NCI-H1417 treated with DMSO at 0.1 percent for 48 hours (cell line): ENCODE measurements around the gene TMEM236.

ENCODE experiments used
- DNase-seq: peaks from one replicate; lab custom pipeline; 2025; lab: John Stamatoyannopoulos, UW

TMEM236 gene

DNA sequence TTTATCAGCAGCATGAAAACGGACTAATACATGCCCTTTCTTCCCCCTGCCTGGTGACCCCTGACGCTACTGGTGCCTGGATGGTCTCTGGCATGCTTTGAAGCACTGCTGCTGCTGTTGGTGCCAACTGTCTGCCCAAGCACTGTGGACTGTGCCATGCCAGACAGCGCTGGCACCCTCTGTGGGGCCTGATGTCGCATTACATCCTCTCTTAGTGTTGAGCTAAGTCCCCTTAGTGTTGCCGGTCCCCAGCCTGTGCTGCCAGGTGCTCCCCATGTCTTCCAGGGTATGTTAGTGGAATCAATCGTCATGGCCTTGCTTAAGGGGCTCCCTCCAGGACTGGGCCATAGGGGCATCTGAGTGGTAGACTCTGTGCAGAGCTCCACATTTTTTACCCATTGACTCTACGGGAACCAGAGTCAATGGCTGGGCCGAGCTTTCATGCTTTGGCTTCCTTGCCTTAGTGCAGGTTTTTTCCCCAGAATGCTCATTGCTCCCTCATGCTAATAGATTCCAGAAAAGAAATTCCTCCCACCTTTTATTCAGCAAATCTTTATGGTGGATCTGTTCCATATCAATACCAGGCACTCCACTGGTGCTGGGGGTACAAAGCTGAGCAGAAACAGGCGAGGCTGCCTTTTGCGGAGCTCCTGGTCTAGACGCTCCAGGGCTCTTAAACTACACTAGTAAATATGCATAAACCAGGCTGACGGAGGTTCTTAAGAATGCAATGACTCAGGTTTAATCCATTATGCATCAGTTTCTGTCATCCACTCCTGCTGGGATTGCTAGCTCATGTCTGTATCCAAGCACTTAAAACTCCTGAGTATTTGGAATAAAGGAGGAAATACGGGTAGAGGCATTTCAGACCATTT is 35.3 kb downstream of the TMEM236 start:
- DNase-seq, result no peak

DNA sequence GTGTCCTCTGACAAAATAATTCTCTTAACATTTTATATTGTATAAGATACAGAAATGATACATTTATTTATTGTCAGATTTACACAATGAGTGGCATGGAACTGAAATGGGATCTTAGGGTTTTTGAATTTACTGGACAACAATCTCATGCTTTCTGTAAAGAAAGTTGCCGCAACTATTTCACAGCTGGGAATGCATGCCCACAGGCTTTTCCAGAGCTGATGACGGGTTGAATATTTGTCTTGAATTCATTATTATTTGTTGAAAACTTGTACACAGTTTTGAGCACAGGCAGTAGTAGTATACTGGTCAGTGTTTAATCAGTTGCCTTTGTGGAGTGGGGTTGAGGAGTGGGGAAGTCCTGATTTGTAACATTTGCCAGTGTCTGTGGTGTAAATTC is 36.6 kb downstream of the TMEM236 start:
- no peak for DNase-seq

DNA sequence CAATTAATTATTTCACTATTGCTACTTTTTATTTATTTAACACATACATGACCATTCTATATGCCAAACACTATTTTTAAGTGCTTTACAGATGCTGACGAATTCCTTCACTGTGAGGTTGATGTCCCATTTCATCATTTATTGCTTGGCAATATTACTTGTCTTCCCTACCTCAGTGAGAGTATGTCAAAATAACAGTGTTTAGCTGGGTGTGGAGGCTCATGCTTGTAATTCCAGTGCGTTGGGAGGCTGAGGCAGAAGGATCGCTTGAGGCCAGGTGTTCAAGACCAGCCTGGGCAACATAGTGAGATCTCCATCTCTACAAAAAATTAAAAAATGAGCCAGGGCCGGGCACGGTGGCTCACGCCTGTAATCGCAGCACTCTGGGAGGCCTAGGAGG is 37.4 kb downstream of the TMEM236 start:
- DNase-seq, result no peak

DNA sequence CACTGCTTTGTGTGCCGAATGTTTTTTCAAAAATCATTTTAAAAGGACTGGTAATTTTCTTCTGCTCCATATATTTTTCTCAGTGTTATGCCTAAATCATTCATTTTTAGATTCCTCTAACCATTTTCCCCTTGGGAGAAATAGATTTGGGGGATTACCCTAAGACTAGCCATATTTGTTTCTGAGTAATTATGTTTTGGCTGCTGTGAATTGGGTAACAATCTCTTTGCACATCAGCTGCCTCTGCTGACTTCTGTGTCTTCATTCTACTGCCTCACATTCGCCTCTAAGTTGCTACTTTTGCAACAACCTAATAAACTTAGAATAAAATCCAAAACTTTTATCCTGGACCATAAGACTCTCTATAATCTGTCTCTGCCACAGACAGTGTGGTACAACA is 38.6 kb downstream of the TMEM236 start:
- DNase-seq, result no peak

DNA sequence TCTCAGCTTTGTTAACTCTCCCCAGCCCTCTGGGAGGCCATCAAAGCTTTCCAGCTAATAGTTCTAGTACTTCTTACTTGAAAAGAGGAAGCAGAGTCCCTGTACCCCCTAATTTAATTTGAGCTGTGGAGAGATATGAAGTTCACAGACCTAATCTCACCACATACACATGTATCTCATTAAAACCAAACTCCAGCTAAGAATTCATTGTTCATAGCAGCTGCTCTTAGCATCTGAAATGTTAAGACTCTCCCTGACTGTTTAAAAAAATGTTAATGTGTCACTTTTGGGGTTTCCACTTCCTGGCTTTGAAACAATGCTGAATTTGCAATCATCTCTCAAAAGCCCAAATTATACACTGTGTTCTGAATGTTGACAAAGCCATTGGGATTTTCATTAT is 41.0 kb downstream of the TMEM236 start:
- DNase-seq, result no peak

DNA sequence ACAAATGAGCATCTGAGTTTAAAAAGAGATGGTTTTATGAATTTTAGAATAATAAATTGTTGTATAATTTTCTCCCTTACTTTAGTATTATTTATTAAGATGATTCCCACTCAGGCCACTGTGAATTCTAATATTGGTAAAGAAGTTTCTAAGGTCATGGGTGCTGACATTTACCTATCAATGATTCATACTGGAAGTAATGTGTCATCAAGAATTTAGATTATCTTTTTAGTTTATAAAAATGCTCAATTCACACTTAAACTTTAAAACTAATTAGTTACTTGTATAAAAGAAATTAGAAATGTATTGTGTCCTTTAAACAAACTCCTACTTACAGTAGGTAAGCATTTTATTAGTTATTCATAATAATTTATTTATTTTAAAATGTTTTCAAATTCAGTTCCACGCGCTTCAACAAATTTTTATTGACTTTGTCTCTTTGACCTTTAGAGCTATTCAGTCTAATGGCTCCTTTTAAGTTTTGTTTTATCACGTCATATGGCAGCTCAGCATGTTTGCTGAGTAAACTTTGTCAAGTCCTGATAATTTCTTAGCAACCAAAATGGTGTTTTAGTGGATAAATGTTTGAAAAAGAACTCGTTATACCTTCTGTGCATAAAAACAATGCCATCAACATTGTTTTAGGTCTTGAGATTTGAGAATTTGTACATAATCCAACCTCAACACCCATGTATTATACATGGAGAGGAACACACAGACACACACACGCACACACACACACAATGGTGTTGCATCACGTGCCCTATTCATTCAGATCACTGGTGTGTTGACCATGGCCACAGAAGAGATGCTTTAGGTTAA is 42.0 kb downstream of the TMEM236 start:
- no peak for DNase-seq

DNA sequence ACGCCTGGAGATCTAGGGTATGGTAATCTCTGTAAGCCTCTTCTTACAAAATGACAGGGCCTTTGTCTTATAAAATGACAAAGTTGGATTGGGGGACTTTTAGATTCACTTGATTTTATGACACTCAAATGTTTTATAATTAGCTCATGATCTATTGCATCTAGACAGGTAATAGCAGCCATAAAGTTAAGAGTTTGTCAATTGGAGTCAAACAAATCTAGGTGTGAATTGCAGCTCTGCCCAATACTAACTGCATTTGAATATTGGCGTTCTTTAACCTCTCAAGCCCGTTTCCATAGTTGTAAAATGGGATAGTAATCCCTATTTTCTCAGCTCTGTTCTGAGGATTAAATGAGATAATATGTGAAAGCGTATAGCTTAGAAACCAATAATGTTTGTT is 43.1 kb downstream of the TMEM236 start:
- DNase-seq, result no peak

DNA sequence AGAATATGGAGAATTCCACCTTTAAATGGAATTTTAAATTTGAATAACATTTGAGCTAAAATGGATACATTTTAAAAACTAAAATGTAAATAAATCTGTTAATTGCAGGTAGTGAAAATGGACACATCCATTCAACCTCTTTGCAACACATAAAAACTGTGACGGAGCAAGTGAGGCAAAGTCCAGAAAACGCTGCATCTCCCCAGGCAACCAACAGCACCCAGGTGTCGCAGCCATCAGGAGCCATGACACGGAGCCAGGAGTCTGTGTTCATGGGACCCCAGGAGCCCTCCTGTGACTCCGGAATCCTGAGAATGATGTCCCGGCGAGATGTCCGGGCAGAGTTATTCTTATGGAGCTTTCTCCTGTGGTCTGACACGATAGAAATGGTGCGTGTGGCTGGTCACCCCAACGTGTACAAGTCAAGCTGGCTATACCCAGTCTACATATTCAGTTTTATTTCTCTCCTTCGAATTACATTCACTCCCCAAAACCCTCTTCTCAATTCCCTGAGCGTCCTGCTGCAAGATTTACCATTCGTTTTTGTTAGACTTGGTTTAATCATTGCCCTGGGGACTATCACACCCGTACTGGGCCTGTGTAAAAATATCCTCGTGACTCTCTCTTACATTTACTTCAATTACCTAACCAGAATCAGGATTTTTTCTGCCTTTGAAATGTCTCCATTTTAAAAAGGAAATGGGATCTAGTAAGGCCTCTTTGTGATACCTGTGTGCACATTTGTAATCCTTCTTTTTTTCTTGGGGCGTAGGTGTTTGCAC is 44.0 kb downstream of the TMEM236 start:
- DNase-seq, result no peak

DNA sequence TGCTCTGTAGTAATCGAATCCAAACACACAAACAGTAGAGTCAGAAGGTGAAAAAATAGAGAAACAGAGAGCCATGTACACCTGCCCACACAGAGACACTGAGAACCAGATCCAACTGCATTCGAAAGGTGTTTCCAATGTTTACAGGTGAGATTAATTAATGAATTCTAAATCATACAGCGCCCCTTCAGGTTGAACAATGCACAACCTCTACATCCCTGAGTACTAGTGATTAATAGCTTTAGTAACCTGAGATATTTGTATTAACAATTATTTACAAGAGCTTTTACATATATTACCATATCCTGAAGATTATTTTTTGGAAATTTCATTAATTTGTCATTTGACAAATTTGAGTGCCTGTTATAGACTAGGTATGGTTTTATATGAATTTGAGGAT is 49.5 kb downstream of the TMEM236 start:
- DNase-seq, result no peak

DNA sequence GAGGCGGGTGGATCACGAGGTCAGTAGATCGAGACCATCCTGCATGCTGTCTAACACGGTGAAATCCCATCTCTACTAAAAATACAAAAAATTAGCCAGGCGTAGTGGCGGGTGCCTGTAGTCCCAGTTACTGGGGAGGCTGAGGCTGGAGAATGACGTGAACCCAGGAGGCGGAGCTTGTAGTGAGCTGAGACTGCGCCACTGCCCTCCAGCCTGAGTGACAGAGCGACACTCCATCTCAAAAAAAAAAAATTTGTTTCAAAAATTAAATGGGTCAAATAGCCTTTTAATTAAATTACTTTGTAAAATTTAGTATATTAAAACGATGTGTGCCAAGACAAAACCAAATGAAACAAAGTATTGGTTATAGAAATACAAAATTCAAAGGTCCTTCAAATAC is 50.3 kb downstream of the TMEM236 start:
- DNase-seq, result no peak

DNA sequence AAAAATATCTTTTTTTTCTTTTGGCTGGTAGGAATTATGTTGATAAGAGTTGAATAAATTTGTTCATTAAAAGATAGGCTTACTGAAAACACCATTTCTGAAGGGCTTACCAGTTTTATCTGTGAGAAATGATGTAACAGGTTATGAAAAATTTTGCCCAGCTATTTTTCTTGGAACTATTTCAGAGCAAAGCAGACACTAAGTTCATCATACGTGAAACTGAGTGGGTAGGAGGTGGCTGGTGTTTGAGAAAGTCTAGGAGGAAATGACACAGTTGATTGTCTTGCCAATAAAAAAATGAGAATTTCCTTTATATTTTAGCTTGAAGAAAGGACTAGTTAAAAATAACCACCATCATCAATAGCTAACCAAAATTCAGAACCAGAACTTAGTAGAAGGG is 51.0 kb downstream of the TMEM236 start:
- DNase-seq, result no peak

DNA sequence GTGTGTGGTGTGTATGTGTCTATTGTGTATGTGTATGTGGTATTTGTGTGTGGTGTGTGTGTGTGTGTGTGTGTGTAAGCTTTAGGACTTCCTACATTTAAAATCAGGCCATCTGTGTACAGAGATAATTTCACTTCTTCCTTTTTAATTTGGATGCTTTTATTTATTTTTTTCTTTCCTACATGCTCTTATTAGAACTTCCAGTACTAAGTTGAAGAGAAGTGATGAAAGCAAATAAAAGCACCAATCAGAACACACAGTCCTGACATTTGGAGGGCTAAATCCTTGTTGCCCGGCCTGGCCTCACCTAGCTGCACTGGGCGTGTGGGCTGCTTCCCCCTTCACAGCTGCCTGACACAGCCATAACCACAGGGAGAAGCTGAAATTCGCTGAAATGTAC is 53.3 kb downstream of the TMEM236 start:
- no peak for DNase-seq

DNA sequence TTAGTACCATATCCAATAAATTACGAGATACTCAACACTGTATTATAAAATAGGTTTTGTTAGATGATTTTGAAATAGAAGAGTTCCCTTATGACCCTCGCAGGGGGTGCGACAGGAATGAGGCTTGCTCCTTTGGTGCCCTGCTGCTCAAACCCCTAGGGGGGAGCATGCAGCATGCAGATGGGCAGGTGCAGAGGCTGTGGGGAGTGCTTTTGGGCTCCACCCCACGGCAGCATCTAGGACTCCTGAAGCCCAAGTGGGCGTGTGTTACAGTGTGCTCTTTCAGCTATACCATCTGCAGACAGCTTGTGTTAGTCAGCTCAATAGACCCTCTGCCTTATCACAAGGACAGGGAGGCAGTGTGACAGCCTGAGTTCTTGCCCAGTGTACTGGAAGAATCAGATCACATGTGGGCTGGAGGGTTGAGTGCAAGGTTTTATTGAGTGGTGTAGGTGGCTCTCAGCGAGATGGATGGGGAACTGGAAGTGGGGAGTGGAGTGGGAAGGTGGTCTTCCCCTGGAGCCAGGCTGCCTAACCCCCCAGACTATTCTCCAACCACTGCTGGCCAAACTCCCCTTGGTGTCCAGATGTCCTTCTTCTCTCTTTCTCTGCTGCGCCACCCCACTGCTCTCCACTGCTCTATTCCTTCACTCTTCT is 54.0 kb downstream of the TMEM236 start:
- no peak for DNase-seq

DNA sequence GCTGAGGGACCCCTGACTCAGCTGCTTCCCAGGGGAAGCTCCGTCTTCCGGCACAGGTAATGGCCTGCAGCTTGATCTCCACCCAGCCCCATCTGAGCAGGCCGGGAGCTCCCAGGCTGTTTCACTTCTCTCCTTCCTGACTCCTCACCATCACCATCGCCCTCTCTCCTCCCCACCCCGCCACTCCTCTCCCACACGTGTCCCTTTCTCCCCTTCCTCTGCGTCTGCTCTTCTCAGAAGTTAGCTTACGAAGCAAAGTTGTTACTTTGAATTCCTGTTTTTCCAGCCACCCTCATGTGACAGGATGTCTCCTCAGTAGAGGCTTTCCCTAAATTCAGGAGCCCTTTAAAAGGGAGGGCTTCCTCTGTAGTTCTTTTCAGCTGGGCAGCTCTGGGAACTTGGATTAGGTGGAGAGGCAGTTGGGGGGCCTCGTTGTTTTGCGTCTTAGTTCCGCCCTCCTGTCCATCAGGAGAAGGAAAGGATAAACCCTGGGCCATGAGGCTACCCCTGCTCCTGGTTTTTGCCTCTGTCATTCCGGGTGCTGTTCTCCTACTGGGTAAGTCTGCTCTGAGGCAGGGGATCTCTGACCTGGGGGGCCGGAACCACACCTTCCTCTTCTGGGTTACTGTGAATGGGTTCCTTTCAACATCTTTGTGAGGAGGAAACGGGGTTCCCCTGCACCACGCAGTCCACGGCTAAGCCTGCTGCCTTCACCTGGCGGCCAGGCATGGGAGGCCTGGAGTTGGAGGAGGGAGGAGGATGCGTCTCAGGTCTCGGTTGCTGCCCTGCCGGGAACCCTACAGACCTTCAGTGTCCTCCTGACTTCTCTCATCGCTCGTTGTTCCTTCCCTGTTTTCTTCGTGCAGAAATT is 57.2 kb downstream of the TMEM236 start, which contains the start of gene MRC1:
Gene MRC1 (plus strand): TSS at position 378 of the 871 bp plus-strand sequence. CDS start 118 bp downstream, at position 496.
- DNase-seq, result no peak

DNA sequence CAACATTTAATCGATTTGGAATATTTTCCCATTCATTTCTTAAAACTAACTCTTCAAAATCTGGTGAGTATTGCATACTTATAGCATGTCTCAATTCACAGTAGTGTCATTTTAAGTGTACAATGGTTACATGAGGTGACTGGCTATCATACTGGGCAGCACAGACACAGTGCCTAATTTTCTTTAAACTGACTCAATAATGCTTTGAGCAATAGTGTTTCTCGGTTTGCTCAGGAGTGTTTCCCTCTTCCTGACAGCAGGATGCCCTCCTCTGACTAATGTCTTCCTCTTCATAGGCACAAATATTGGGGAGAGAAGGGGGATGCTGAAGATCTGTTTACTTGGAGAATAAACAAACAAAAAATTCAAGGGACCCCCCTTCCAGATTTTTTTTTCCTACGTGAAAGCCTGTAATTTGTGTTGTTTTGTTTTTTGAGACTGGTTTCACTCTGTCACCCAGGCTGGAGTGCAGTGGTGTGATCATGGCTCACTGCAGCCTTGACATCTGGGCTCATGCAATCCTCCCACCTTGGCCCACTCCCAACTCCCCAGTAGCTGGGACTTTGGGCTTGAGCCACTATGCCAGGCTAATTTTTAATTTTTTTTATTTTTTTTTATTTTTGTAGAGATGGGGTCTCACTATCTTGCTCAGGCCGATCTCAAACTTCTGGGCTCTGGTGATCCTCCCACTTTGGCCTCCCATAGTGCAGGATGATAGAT is 59.3 kb downstream of the TMEM236 start:
- DNase-seq, result no peak

DNA sequence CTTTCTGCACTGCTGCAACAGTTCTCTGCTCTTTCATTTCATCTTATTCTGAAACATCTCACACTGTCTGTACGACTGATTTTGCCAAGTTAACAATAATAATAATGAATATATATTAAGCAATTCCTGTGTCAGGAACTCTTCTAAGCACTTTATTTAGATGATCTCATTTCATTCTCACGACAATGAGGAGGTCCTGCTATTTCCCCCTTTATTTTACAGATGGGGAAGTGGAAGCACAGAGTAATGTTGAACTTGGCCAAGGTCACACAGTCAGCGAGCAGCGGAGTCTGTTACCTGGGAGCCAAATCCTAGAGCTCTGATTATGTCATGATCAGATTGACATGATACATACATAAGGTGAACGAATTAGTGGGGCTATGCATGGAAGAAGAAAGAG is 63.0 kb downstream of the TMEM236 start:
- no peak for DNase-seq

DNA sequence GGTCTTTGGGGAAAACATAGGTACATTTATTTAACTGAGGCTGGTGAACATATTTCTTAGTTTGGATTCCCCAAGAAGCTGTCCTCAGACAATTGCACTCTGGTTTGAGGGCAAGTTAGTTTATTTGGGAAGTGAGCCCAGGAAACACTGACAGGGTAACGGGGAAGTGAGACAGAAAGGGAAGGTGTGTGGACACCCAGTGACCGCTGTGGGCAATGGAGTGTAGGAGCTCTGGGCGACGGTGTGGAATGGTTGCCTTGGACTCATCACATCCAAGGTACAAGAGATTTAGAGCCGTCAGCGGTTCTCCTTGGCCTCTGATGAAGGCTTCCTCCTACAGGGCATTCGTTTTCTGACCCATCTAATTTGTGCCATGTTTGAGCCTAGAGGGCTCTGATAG is 64.2 kb downstream of the TMEM236 start:
- no peak for DNase-seq

DNA sequence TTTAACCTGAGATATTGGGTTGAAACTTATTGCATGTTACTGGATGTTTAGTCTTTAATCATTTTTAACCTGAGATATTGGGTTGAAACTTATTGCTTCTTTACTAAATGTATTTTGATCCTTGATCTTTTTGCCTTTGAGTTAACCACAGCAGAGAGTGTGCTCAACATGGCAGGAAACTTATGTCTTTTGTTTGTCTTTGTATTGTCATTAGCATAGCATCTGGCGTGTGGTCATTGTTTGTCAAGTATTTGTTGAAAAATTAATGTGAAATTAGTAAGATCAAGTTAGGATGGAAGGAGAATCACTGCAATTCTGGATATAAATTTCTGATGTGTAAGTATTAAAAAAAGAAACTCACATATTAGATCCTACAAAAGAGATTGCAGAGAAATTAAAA is 65.3 kb downstream of the TMEM236 start:
- DNase-seq, result no peak

DNA sequence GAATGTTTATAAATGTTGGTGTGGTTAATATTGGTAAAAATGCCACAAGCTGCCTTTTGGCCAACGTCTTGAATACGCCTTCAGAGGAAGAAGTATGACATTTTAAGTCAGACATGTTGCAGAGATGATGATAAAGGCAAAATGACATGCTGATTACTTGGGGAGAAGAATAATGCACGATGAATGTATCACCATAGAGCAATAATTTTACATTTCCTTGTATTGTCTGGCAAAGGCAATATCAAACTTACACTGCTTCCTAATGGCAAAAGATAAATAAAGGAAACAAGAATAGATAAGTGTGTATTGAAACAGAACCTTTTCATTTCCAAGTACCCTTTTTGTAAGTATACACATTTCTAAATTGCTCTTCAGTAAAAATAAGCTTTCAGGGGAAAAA is 65.8 kb downstream of the TMEM236 start:
- no peak for DNase-seq

DNA sequence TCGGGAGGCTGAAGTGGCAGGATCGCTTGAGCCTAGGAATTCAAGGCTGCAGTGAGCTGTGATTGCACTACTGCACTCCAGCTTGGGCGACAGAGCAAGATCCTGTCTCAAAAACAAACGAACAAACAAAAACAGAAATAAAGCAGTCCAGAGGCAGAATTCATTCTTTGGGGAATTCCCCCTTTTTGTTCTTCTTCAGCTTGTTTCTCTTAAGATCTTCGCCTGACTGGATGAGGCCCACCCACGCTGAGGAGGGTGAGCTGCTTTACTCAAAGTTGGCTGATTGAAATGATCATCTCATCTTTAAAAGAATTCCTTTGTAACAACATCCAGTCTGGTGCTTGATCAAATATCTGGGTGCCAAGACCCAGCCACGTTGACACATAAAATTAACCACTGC is 67.8 kb downstream of the TMEM236 start:
- no peak for DNase-seq
